Colonic mucosa (tissue), 4 donors: Measurements from ENCODE around the gene ECSIT. TPM values are rescaled to one million over a fixed set of nuclear protein-coding genes. Genes with fewer than 3 reads are reported as not detected.
"Not testable (repeated sequence)": the region's sequence is repeated elsewhere in the genome, so short reads cannot be mapped to it uniquely, and the experiment has no call there.

Source experiments
- DNase-seq: peaks from one replicate; pipeline ENCODE4 v3.0.0-alpha.2; 2020
- H3K27ac ChIP-seq: fragments of 200-600 bp; one replicate; pipeline ENCODE4 v1.8.0; 2021
- H3K27me3 ChIP-seq: fragments of 200-600 bp; one replicate; pipeline ENCODE4 v1.8.0; 2021
- H3K36me3 ChIP-seq: fragments of 200-600 bp; one replicate; pipeline ENCODE4 v1.8.0; 2021
- H3K4me1 ChIP-seq: fragments of 200-600 bp; one replicate; pipeline ENCODE4 v1.8.0; 2021; ENCODE audit warnings: mild to moderate bottlenecking
- H3K4me3 ChIP-seq: fragments of 200-600 bp; one replicate; pipeline ENCODE4 v1.8.0; 2021
- H3K9ac ChIP-seq, 2 donors: one replicate each; pipeline ENCODE4 v1.7.0; 2013; ENCODE audit warnings: control low read depth in 2 of 2, low read depth in 2 of 2, low read length in 2 of 2
- H3K9me3 ChIP-seq: fragments of 200-600 bp; one replicate; pipeline ENCODE4 v1.8.0; 2021
- intact Hi-C: fragments of 100-400 bp; cut with DNase I; formaldehyde crosslinking; loops from one replicate; pipeline ENCODE4 v1.14.1; 2022
- microRNA-seq: library from miRNA; unstranded; fragments of <30 nt; microRNA quantifications from one replicate; pipeline ENCODE4, GENCODE V29; 2019
- total RNA-seq, 2 donors: library from RNA; stranded (reverse); fragmentation: NEBNext Ultra II Directional in 1 of 2; extraction: Animal tissue kit (Norgen Biotek cat#: 25700) in 1 of 2; gene quantifications; one replicate each; pipeline ENCODE4 v1.2.1, GENCODE V29; 2021
- TF ChIP-seq, protein P1 (sequence below): fragments of 200-600 bp; IDR thresholded peaks from one replicate; pipeline ENCODE4 v1.8.0; 2022; ENCODE audit warnings: antibody characterized with exemption, mild to moderate bottlenecking
- donor health status: healthy.
- donor health status: DM: no; HTN: no; CAD: no.
- donor health status: DM: no; HTN: no; CAD: no.

Gene ECSIT
- total RNA-seq, 2 donors from 2014 or later = 62.8 to 124 TPM

DNA sequence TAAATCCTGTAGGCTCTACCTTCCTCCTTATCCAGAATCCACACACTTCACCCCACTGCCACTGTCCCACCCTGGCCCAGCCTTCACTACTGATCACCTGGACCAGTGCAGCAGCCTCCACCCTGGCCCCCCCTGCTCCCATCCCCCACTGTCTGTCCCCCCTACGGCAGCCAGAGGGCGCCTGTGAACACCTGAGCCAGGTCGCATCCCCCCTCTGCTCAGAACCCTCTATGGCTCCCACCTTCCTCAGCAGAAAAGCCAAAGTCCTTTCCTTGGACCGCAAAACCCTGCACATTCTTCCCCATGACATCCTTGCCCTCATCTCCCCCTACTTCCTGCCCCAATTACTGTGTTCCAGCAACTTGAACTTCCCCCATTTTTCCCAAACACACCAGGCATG, 68.7 kb downstream of the ECSIT start:
- Histone ChIP-seq H3K36me3 (no peaks in the 10 kb centered on the region), H3K27me3 (no peaks in the 10 kb centered on the region), H3K27ac (no peak overlapping the region), H3K4me3 (no peak overlapping the region), H3K4me1 (no peaks in the 10 kb centered on the region), H3K9ac (no peak overlapping the region), H3K9me3 (no peaks in the 10 kb centered on the region)
- intact Hi-C loops = no loop called here
- TF ChIP-seq, protein P1, sequence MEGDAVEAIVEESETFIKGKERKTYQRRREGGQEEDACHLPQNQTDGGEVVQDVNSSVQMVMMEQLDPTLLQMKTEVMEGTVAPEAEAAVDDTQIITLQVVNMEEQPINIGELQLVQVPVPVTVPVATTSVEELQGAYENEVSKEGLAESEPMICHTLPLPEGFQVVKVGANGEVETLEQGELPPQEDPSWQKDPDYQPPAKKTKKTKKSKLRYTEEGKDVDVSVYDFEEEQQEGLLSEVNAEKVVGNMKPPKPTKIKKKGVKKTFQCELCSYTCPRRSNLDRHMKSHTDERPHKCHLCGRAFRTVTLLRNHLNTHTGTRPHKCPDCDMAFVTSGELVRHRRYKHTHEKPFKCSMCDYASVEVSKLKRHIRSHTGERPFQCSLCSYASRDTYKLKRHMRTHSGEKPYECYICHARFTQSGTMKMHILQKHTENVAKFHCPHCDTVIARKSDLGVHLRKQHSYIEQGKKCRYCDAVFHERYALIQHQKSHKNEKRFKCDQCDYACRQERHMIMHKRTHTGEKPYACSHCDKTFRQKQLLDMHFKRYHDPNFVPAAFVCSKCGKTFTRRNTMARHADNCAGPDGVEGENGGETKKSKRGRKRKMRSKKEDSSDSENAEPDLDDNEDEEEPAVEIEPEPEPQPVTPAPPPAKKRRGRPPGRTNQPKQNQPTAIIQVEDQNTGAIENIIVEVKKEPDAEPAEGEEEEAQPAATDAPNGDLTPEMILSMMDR = no peak
- no peak for DNase-seq

DNA sequence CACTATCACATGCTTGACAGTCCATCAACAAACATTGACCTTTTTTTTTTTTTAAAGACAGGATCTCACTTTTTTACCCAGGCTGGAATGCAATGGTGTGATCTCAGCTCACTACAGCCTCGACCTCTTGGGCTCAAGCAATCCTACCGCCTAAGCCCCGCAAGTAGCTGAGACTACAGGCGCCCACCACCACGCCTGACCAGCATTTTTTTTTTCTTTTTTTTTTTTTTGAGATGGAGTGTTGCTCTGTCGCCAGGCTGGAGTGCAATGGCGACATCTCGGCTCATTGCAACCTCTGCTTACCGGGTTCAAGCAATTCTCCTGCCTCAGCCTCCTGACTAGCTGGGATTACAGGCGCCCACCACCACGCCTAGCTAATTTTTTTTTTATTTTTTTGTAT, 70.0 kb downstream of the ECSIT start:
- H3K27me3 ChIP-seq, H3K4me3 ChIP-seq, H3K27ac ChIP-seq, H3K36me3 ChIP-seq, H3K9ac ChIP-seq, H3K4me1 ChIP-seq, H3K9me3 ChIP-seq, DNase-seq, intact Hi-C loops: not testable (repeated sequence)

DNA sequence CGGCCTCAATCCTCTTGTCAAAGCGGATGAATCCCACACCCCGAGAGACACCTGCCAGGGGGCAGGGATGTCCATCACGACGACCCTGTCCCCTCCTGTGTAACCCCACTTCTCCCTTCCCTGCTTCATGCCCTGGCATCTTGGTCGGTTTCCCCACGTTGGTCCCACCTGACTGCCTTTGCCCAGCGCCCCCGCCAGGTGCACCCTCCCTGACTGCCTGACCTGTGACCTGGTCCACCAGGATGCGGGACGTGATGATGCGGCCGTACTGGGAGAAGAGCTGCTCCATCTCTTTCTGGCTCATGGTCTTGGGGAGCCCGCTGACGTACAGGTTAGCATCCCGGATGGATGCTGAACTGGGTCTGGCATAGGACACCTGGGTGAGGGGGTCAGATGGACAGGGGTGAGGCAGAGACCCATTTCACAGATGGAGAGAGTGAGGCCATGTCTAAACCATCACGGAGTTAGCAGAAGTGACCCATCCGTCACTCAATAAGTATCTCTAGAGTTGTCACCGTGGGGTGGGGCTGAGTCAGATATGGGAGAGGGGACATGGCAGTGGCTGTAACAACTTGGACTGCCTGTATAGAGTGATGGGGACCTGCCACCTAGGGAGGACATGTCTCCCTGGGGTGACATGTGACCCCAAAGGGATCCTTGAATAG, 70.6 kb downstream of the ECSIT start:
- no peak overlapping the region for H3K9ac ChIP-seq
- no peaks in the 10 kb centered on the region for H3K27me3 ChIP-seq
- no peaks in the 10 kb centered on the region for H3K36me3 ChIP-seq
- no peaks in the 10 kb centered on the region for H3K9me3 ChIP-seq
- DNase-seq = no peak
- no peak overlapping the region for H3K27ac ChIP-seq
- no peak overlapping the region for H3K4me3 ChIP-seq
- TF ChIP-seq, protein P1 = no peak
- intact Hi-C loops = no loop called here
- no peaks in the 10 kb centered on the region for H3K4me1 ChIP-seq

DNA sequence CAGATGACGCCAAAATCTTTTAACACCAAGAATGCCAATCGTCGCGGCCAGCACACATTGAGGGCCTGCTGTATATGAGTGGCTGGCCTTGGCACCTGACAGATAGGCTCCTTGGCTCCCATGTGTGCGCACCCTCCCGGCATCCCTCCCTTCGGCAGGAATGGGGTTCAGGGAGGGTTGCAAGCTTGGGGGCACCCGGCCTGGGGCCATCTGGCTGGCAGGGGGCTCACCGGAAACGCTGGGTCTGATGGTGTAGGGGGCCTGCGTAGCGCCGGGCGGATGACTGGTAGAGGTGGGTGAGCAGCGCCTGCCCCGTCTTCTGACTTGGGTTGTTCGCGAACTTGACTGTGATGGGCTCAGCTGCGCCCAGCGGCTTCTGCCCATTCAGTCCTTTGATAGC, 71.1 kb downstream of the ECSIT start:
- Histone ChIP-seq H3K36me3 (no peaks in the 10 kb centered on the region), H3K9ac (no peak overlapping the region), H3K4me3 (no peak overlapping the region), H3K27ac (no peak overlapping the region), H3K4me1 (no peaks in the 10 kb centered on the region), H3K27me3 (no peaks in the 10 kb centered on the region), H3K9me3 (no peaks in the 10 kb centered on the region)
- TF ChIP-seq, protein P1 = no peak
- intact Hi-C loops = no loop called here
- DNase-seq = no peak

DNA sequence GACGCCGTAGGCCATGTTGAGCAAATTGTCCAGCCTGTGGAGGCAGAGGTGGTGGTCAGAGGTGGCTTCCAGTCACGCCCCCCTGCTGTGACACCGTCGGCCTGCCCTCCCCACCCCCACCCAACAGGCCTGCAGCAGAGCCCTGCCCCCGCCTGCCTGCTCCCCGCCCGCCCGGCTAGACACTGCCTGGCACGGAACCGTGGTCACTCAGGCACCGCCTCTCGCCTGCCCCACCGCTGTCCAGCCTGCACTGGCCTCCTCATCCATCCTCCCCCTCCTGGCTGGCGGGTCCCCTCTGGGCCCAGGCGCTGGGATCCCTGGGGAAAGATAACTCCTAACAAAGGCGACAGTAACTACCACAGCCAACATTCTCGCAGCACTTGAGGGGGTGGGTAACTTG, 71.8 kb downstream of the ECSIT start:
- no peak overlapping the region for H3K9ac ChIP-seq
- H3K4me1 ChIP-seq = no peaks in the 10 kb centered on the region
- H3K27ac ChIP-seq = no peak overlapping the region
- no peaks in the 10 kb centered on the region for H3K36me3 ChIP-seq
- intact Hi-C loops = no loop called here
- no peak for DNase-seq
- H3K4me3 ChIP-seq = no peak overlapping the region
- TF ChIP-seq, protein P1 = no peak
- no peaks in the 10 kb centered on the region for H3K9me3 ChIP-seq
- no peaks in the 10 kb centered on the region for H3K27me3 ChIP-seq

DNA sequence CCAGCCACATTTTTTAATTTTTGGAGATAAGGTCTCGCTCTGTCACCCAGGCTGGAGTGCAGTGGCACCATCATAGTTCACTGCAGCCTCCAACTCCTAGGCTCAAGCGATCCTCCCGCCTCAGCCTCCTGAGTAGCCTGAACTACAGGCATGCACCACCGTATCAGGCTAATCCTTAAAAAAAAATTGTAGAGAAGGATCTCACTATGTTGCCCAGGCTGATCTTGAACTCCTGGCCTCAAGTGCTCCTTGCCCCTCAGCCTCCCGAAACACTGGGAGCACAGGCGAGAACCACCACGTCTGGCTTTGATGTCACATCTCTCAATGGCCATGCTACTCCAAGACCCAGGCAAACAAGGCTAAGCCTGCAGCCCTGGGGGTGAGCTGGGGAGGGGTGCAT, 72.3 kb downstream of the ECSIT start:
- no peak overlapping the region for H3K27ac ChIP-seq
- H3K36me3 ChIP-seq = no peaks in the 10 kb centered on the region
- no peaks in the 10 kb centered on the region for H3K9me3 ChIP-seq
- TF ChIP-seq, protein P1 = no peak
- no peak overlapping the region for H3K9ac ChIP-seq
- H3K4me1 ChIP-seq = no peaks in the 10 kb centered on the region
- intact Hi-C loops = no loop called here
- no peak overlapping the region for H3K4me3 ChIP-seq
- no peak for DNase-seq
- H3K27me3 ChIP-seq = no peaks in the 10 kb centered on the region

Small RNA genes lying within 50 kb of the gene (microRNA-seq; reads per million reads assigned to microRNA genes)
- 1.7 reads per million for gene MIR7974

Other genes with a start within 250 kb of the ECSIT start
- not detected for gene TSPAN16, start 233.0 kb downstream of the ECSIT start, total RNA-seq
- 10 to 100 TPM; 47.7 to 54.0 TPM for gene RAB3D, start 189.5 kb downstream of the ECSIT start, total RNA-seq
- 10 to 100 TPM; 45.4 to 63.4 TPM for gene TMEM205, start 182.9 kb downstream of the ECSIT start, total RNA-seq
- gene CCDC159, start 182.6 kb downstream of the ECSIT start, total RNA-seq = 10 to 100 TPM; 17.4 to 21.4 TPM
- gene PLPPR2, start 173.7 kb downstream of the ECSIT start, total RNA-seq = 1 to 10 TPM; 4.8 to 8.0 TPM
- gene SWSAP1, start 154.5 kb downstream of the ECSIT start, total RNA-seq = 1 to 10 TPM; 3.0 to 4.6 TPM
- 1 to 10 TPM; 2.8 to 5.8 TPM for gene EPOR, start 144.8 kb downstream of the ECSIT start, total RNA-seq
- gene RGL3, start 109.8 kb downstream of the ECSIT start, total RNA-seq = 10 to 100 TPM; 13.8 to 32.7 TPM
- gene ODAD3, start 94.0 kb downstream of the ECSIT start, total RNA-seq = under 1 TPM in 1 of 2 donors, not detected in 1; 0.22 TPM
- gene PRKCSH, start 93.5 kb downstream of the ECSIT start, total RNA-seq = 100 to 1,000 TPM; 308 to 434 TPM
- under 1 TPM; 0.25 to 0.50 TPM for gene ELAVL3, start 48.1 kb downstream of the ECSIT start, total RNA-seq
- 10 to 100 TPM; 10.6 to 14.2 TPM for gene ZNF653, start 23.3 kb downstream of the ECSIT start, total RNA-seq
- gene CNN1, start 9.7 kb upstream of the ECSIT start, total RNA-seq = 100 to 1,000 TPM in 1 of 2 donors, 10 to 100 TPM in 1; 10.7 to 354 TPM
- gene ELOF1, start 30.1 kb upstream of the ECSIT start, total RNA-seq = 10 to 100 TPM; 33.8 to 59.8 TPM
- gene ACP5, start 48.5 kb upstream of the ECSIT start, total RNA-seq = 10 to 100 TPM; 11.3 to 30.2 TPM
- gene ZNF627, start 68.3 kb upstream of the ECSIT start, total RNA-seq = 10 to 100 TPM in 1 of 2 donors, 1 to 10 TPM in 1; 7.6 to 10.3 TPM
- 10 to 100 TPM; 10.7 to 13.1 TPM for gene ZNF823, start 209.8 kb upstream of the ECSIT start, total RNA-seq
- gene ZNF441, start 237.9 kb upstream of the ECSIT start, total RNA-seq = 1 to 10 TPM; 3.5 to 3.8 TPM